HG03064 (cell line): ENCODE results near the gene GRM2.

Experiments used
- ATAC-seq: cut with Tn5 transposase; IDR thresholded peaks from one replicate; pipeline ENCODE4 v1.9.1; 2021; ENCODE audit warnings: low read depth; ENCODE audit not compliant: unreplicated experiment

GRM2 gene

GRCh38 chr3:51679777-51680176 is 27.1 kb upstream of the GRM2 start:
- ATAC-seq, result no peak

- no peak for ATAC-seq
Measured at GRCh38 chr3:51680196-51680595, 26.7 kb upstream of the GRM2 start.

- no peak for ATAC-seq
Measured at GRCh38 chr3:51680663-51681230, 26.1 kb upstream of the GRM2 start.

GRCh38 chr3:51681453-51681852 is 25.4 kb upstream of the GRM2 start:
- no peak for ATAC-seq

GRCh38 chr3:51682079-51682478 is 24.8 kb upstream of the GRM2 start:
- peak; percentile 80 for ATAC-seq

GRCh38 chr3:51682526-51682925 is 24.3 kb upstream of the GRM2 start:
- no peak for ATAC-seq

- ATAC-seq, result no peak
Measured at GRCh38 chr3:51683566-51683965, 23.3 kb upstream of the GRM2 start.

GRCh38 chr3:51684971-51685751 is 21.7 kb upstream of the GRM2 start:
- ATAC-seq, result no peak

GRCh38 chr3:51686056-51686455 is 20.8 kb upstream of the GRM2 start:
- ATAC-seq, result no peak

- peak; percentile 43 for ATAC-seq
Measured at GRCh38 chr3:51686512-51687215, 20.2 kb upstream of the GRM2 start.

GRCh38 chr3:51687431-51688205 is 19.2 kb upstream of the GRM2 start:
- no peak for ATAC-seq

GRCh38 chr3:51688206-51688600 is 18.7 kb upstream of the GRM2 start:
- ATAC-seq, result no peak

GRCh38 chr3:51691021-51691420 is 15.8 kb upstream of the GRM2 start:
- ATAC-seq, result no peak

- ATAC-seq, result no peak
Measured at GRCh38 chr3:51691949-51692348, 14.9 kb upstream of the GRM2 start.

GRCh38 chr3:51692980-51693395 is 13.9 kb upstream of the GRM2 start:
- ATAC-seq, result no peak

GRCh38 chr3:51696954-51697353 is 9.9 kb upstream of the GRM2 start:
- ATAC-seq, result no peak

- no peak for ATAC-seq
Measured at GRCh38 chr3:51698209-51698608, 8.7 kb upstream of the GRM2 start.

- no peak for ATAC-seq
Measured at GRCh38 chr3:51700403-51700802, 6.5 kb upstream of the GRM2 start.

GRCh38 chr3:51702156-51702555 is 4.7 kb upstream of the GRM2 start:
- no peak for ATAC-seq

GRCh38 chr3:51703068-51703760 is 3.7 kb upstream of the GRM2 start:
- no peak for ATAC-seq
